ENCODE results near the gene UTY.

- TF ChIP-seq CTCF (IDR thresholded peaks at IDR 0.05; ENCODE audit: extremely low read depth in 1 of 2, insufficient read depth in 1 of 2, low read depth in 1 of 2, low read length in 2 of 2) (no peak), GATA2 (IDR thresholded peaks at IDR 0.05; ENCODE audit: insufficient read depth, insufficient read length, low read depth, low read length) (no peak), POLR2A (IDR thresholded peaks at IDR 0.05; ENCODE audit: low read depth, low read length) (no peak)
Observed at GRCh38 chrY:13295026-13295425, 184.8 kb downstream of the UTY start.
